Measurements from ENCODE around the gene PPARA. TPM values are rescaled to one million over a fixed set of nuclear protein-coding genes. Genes with fewer than 3 reads are reported as not detected.

PPARA gene
- total and polyA plus RNA-seq, 2 experiments from 2014 or later: 4.7 to 12.6 TPM

GRCh38 chr22:46103664-46104063 is 46.7 kb upstream of the PPARA start:
- no peak overlapping the region for H3K27ac ChIP-seq (ENCODE audit: low read depth)
- H3K4me1 ChIP-seq (ENCODE audit: insufficient read depth): no peaks in the 10 kb centered on the region
- H3K9me2 ChIP-seq (ENCODE audit: insufficient read depth): no peaks in the 10 kb centered on the region
- no peaks in the 10 kb centered on the region; the same call in 1 of the 3 replicates for H3K4me1 Mint-ChIP-seq
- H3F3A ChIP-seq (replicated peaks; ENCODE audit: low read depth): no peaks in the 10 kb centered on the region
- no peaks in the 10 kb centered on the region for H3K9me3 Mint-ChIP-seq
- H3K79me2 ChIP-seq (replicated peaks; ENCODE audit: insufficient read depth): no peaks in the 10 kb centered on the region
- no peaks in the 10 kb centered on the region for H3K36me3 Mint-ChIP-seq (ENCODE audit: low read depth)
- H3K4me2 ChIP-seq: no peak overlapping the region
- peaks cover 4% of the 10 kb centered on the region for H3K27me3 Mint-ChIP-seq (ENCODE audit: insufficient read depth, low read depth, poor library complexity)
- H3K27me3 ChIP-seq (ENCODE audit: insufficient read depth): no peaks in the 10 kb centered on the region
- TF ChIP-seq JUNB (IDR thresholded peaks at IDR 0.05; ENCODE audit: unreplicated experiment): no peak
- TF ChIP-seq POLR2AphosphoS5 (IDR thresholded peaks at IDR 0.05; ENCODE audit: low read depth): no peak
- TF ChIP-seq, protein P1, sequence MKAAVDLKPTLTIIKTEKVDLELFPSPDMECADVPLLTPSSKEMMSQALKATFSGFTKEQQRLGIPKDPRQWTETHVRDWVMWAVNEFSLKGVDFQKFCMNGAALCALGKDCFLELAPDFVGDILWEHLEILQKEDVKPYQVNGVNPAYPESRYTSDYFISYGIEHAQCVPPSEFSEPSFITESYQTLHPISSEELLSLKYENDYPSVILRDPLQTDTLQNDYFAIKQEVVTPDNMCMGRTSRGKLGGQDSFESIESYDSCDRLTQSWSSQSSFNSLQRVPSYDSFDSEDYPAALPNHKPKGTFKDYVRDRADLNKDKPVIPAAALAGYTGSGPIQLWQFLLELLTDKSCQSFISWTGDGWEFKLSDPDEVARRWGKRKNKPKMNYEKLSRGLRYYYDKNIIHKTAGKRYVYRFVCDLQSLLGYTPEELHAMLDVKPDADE (IDR thresholded peaks at IDR 0.05): no peak
- no peak for TF ChIP-seq STAT1 (IDR thresholded peaks at IDR 0.05; ENCODE audit: unreplicated experiment)
- TF ChIP-seq ZNF114 (CRISPR knock-in tag; IDR thresholded peaks at IDR 0.05): no peak
- TF ChIP-seq EZH2phosphoT487 (IDR thresholded peaks at IDR 0.05; ENCODE audit: unreplicated experiment): no peak
- H4K20me1 ChIP-seq (replicated peaks; ENCODE audit: insufficient read depth): no peaks in the 10 kb centered on the region
- ATAC-seq (no peak), DNase-seq (ENCODE audit: low spot score) (no peak)
- no peaks in the 10 kb centered on the region for H3K36me3 ChIP-seq (ENCODE audit: insufficient read depth)
- H2AFZ ChIP-seq: no peak overlapping the region
- no peak overlapping the region for H3K27ac Mint-ChIP-seq
- H3K4me3 ChIP-seq: no peak overlapping the region
- H3K4me3 Mint-ChIP-seq: no peak overlapping the region

GRCh38 chr22:46104170-46104880 is 46.0 kb upstream of the PPARA start:
- H3K4me3 ChIP-seq: no peak overlapping the region
- H3K79me2 ChIP-seq (replicated peaks; ENCODE audit: insufficient read depth): no peaks in the 10 kb centered on the region
- peaks cover 3% of the 10 kb centered on the region for H3K4me1 Mint-ChIP-seq
- DNase-seq (ENCODE audit: low spot score) (no peak), ATAC-seq (no peak)
- H3K9me3 Mint-ChIP-seq: no peaks in the 10 kb centered on the region
- H3K27ac Mint-ChIP-seq: no peak overlapping the region
- no peaks in the 10 kb centered on the region for H3K9me2 ChIP-seq (ENCODE audit: insufficient read depth)
- no peaks in the 10 kb centered on the region for H3K4me1 ChIP-seq (ENCODE audit: insufficient read depth)
- H3K27me3 ChIP-seq (ENCODE audit: insufficient read depth): no peaks in the 10 kb centered on the region
- H3K4me3 Mint-ChIP-seq: no peak overlapping the region
- H4K20me1 ChIP-seq (replicated peaks; ENCODE audit: insufficient read depth): no peaks in the 10 kb centered on the region
- no peaks in the 10 kb centered on the region for H3K36me3 Mint-ChIP-seq (ENCODE audit: low read depth)
- no peaks in the 10 kb centered on the region for H3K36me3 ChIP-seq (ENCODE audit: insufficient read depth)
- H3F3A ChIP-seq (replicated peaks; ENCODE audit: low read depth): no peaks in the 10 kb centered on the region
- H3K27me3 Mint-ChIP-seq (ENCODE audit: insufficient read depth, low read depth, poor library complexity): peaks cover 4% of the 10 kb centered on the region
- no peak overlapping the region for H2AFZ ChIP-seq
- H3K4me2 ChIP-seq: no peak overlapping the region
- no peak overlapping the region for H3K27ac ChIP-seq (ENCODE audit: low read depth)
- TF ChIP-seq EZH2phosphoT487 (IDR thresholded peaks at IDR 0.05; ENCODE audit: unreplicated experiment): no peak
- TF ChIP-seq POLR2AphosphoS5 (IDR thresholded peaks at IDR 0.05; ENCODE audit: low read depth): no peak
- no peak for TF ChIP-seq NANOG (IDR thresholded peaks at IDR 0.05; ENCODE audit: borderline replicate concordance)
- no peak for TF ChIP-seq CREB1 (CRISPR knock-in tag; IDR thresholded peaks at IDR 0.05; ENCODE audit: low read depth)
- TF ChIP-seq REST (IDR thresholded peaks at IDR 0.05; ENCODE audit: unreplicated experiment): no peak
- no peak for TF ChIP-seq JUNB (IDR thresholded peaks at IDR 0.05; ENCODE audit: unreplicated experiment)
- TF ChIP-seq EZH2 (IDR thresholded peaks at IDR 0.05; ENCODE audit: low read depth, unreplicated experiment): no peak
- TF ChIP-seq STAT1 (IDR thresholded peaks at IDR 0.05; ENCODE audit: unreplicated experiment): no peak
- TF ChIP-seq, protein P1 (IDR thresholded peaks at IDR 0.05): no peak

Measured in GM23338 (cell line).